Measurements from ENCODE around the gene ZNF311.
"Not testable (repeated sequence)": the region's sequence is repeated elsewhere in the genome, so short reads cannot be mapped to it uniquely, and the experiment has no call there.

Gene ZNF311

GRCh38 chr6:28979679-28980078 lies 25.4 kb downstream of the ZNF311 start:
- DNase-seq (ENCODE audit: low spot score): no peak
- in situ Hi-C loops (cut with MboI; ENCODE audit: low pct_unique_long_range_greater_than_20kb, low sequenced_read_pairs, unreplicated experiment): no loop called here
- TF ChIP-seq CTCF (IDR thresholded peaks at IDR 0.05; ENCODE audit: extremely low read depth, insufficient read depth, missing control alignments): no peak

GRCh38 chr6:28978959-28979561 lies 26.1 kb downstream of the ZNF311 start:
- no peak for TF ChIP-seq CTCF (IDR thresholded peaks at IDR 0.05; ENCODE audit: extremely low read depth, insufficient read depth, missing control alignments)
- no peak for DNase-seq (ENCODE audit: low spot score)
- in situ Hi-C loops (cut with MboI; ENCODE audit: low pct_unique_long_range_greater_than_20kb, low sequenced_read_pairs, unreplicated experiment): no loop called here

DNA sequence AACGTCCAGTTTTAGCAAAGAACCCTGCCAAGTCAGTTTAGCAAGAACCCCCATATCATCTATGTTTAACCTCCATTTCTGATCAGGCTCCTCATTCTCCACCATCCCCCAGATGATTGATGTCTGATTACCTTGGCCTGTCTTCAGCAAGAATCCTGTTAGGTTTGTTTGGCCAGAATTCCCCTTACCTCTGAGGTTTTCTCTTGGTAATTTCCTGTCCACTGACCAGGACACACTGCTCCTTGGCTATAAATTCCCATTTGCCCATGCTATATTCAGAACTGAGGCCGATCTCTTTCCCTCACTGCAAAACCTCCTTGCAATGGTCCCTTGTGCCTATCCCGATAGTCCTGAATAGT lies 27.0 kb downstream of the ZNF311 start:
- in situ Hi-C loops (cut with MboI; ENCODE audit: low pct_unique_long_range_greater_than_20kb, low sequenced_read_pairs, unreplicated experiment): no loop called here
- no peak for DNase-seq (ENCODE audit: low spot score)
- TF ChIP-seq CTCF (IDR thresholded peaks at IDR 0.05; ENCODE audit: extremely low read depth, insufficient read depth, missing control alignments): no peak

- no peak for TF ChIP-seq CTCF (IDR thresholded peaks at IDR 0.05; ENCODE audit: extremely low read depth, insufficient read depth, missing control alignments)
- in situ Hi-C loops (cut with MboI; ENCODE audit: low pct_unique_long_range_greater_than_20kb, low sequenced_read_pairs, unreplicated experiment): no loop called here
- no peak for DNase-seq (ENCODE audit: low spot score)
These were observed 27.6 kb downstream of the ZNF311 start for GRCh38 chr6:28977341-28978132.

DNA sequence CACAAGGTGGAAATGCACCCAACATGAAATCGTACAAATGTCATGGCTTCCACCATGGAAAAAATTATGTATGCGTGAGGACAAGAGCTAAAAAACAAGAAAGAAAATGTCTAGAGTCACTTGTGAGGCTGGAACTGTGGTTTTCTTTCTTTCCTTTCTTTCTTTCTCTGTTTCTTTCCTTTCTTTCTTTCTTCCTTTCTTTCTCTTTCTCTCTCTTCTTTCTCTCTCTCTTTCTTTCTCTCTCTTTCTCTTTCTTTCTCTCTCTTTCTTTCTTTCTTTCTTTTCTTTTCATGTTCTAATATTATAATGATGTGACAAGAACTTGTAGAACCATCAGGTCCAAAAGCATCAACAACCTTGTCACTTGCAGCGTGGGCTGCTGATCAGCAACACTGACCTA lies 28.4 kb downstream of the ZNF311 start:
- DNase-seq (ENCODE audit: low spot score): no peak
- no peak for TF ChIP-seq CTCF (IDR thresholded peaks at IDR 0.05; ENCODE audit: extremely low read depth, insufficient read depth, missing control alignments)
- in situ Hi-C loops (cut with MboI; ENCODE audit: low pct_unique_long_range_greater_than_20kb, low sequenced_read_pairs, unreplicated experiment): no loop called here

DNA sequence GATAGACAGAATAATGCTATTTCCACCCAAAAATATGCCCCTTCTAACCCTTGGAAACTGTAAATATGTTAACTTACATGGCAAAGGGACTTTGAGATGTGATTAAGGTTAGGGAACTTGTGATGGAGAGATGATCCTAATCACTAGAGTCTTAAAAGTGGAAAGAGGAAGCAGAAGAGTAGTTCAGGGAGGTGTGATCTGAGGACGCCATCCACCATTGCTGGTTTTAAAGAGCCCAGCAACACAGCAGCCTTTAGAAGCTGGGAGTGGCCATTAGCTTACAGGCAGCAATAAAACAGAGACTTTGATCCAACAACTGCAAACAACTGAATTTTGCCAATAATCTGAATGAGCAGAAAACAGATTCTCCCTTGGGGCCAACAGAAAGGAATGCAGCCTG lies 30.6 kb downstream of the ZNF311 start:
- no peak for TF ChIP-seq CTCF (IDR thresholded peaks at IDR 0.05; ENCODE audit: extremely low read depth, insufficient read depth, missing control alignments)
- in situ Hi-C loops (cut with MboI; ENCODE audit: low pct_unique_long_range_greater_than_20kb, low sequenced_read_pairs, unreplicated experiment): no loop called here
- no peak for DNase-seq (ENCODE audit: low spot score)

- DNase-seq (ENCODE audit: low spot score); in situ Hi-C loops (cut with MboI; ENCODE audit: low pct_unique_long_range_greater_than_20kb, low sequenced_read_pairs, unreplicated experiment): not testable (repeated sequence)
These were observed 35.1 kb downstream of the ZNF311 start for GRCh38 chr6:28970056-28970455.
